HepG2 (cell line): ENCODE results near the gene HNRNPL. TPM values are rescaled to one million over a fixed set of nuclear protein-coding genes. Genes with fewer than 3 reads are reported as not detected.
A peak's percentile ranks its signal among the peaks of the same experiment; 100 is the strongest.

Experiments
- AKAP8 ChIP-seq: sonication (generic); formaldehyde crosslinking; IDR thresholded peaks from 2 replicates; pipeline ENCODE4 v1.5.1; 2020; ENCODE audit warnings: mild to moderate bottlenecking, missing genetic modification reagents
- CREB1 ChIP-seq, 2 experiments: fragments of 450-650 bp in 1 of 2; IDR thresholded peaks; 2 replicates each; pipeline ENCODE4 v1.6.1; 2016 to 2017; ENCODE audit warnings: control low read depth in 1 of 2, mild to moderate bottlenecking in 1 of 2, missing compliant biosample characterization in 1 of 2, missing genetic modification characterization in 1 of 2
- CREM ChIP-seq, 2 experiments: sonication (generic) in 1 of 2; formaldehyde crosslinking in 1 of 2; IDR thresholded peaks; 2 replicates each; pipeline versions ENCODE4 v1.4.0 to v1.6.1; 2016 to 2020; ENCODE audit warnings: antibody characterized with exemption in 1 of 2, mild to moderate bottlenecking in 1 of 2, missing genetic modification reagents in 1 of 2
- ELF1 ChIP-seq: sonication (generic); formaldehyde crosslinking; IDR thresholded peaks from 2 replicates; pipeline ENCODE4 v1.4.0; 2020; ENCODE audit warnings: missing genetic modification reagents
- EZH2 ChIP-seq: conservative IDR thresholded peaks from 2 replicates; pipeline ENCODE4 v1.6.1; 2012; ENCODE audit warnings: mild to moderate bottlenecking, low read depth, low read length, moderate library complexity
- GABPB1 ChIP-seq: IDR thresholded peaks from 2 replicates; pipeline ENCODE4 v1.6.1; 2016; ENCODE audit warnings: mild to moderate bottlenecking, missing genetic modification reagents, moderate library complexity, missing compliant biosample characterization
- KLF16 ChIP-seq, 2 experiments: sonication (generic) in 1 of 2; formaldehyde crosslinking in 1 of 2; IDR thresholded peaks; 2 replicates each; pipeline versions ENCODE4 v1.6.1 to v1.8.0; 2016 to 2023; ENCODE audit warnings: missing genetic modification reagents in 2 of 2, missing compliant biosample characterization in 1 of 2
- PHF5A ChIP-seq: IDR thresholded peaks from one replicate; pipeline ENCODE4 v1.6.1; 2018; ENCODE audit warnings: low read depth, missing genetic modification reagents; ENCODE audit not compliant: unreplicated experiment
- SALL1 ChIP-seq: sonication (generic); formaldehyde crosslinking; IDR thresholded peaks from 2 replicates; pipeline ENCODE4 v1.8.0; 2022; ENCODE audit warnings: mild to moderate bottlenecking, missing genetic modification reagents
- SP2 ChIP-seq: sonication (generic); formaldehyde crosslinking; IDR thresholded peaks from 2 replicates; pipeline ENCODE4 v1.5.1; 2020; ENCODE audit warnings: mild to moderate bottlenecking, missing genetic modification reagents
- ZBTB8A ChIP-seq: sonication (generic); formaldehyde crosslinking; IDR thresholded peaks from 2 replicates; pipeline ENCODE4 v1.4.0; 2020; ENCODE audit warnings: mild to moderate bottlenecking, low read depth, missing genetic modification reagents, borderline replicate concordance
- ZC3H4 ChIP-seq: sonication (generic); formaldehyde crosslinking; IDR thresholded peaks from 2 replicates; pipeline ENCODE4 v1.4.0; 2020; ENCODE audit warnings: missing genetic modification reagents, borderline replicate concordance
- ZNF230 ChIP-seq: sonication (generic); formaldehyde crosslinking; IDR thresholded peaks from 2 replicates; pipeline ENCODE4 v1.4.0; 2020; ENCODE audit warnings: mild to moderate bottlenecking, missing genetic modification reagents
- ZNF577 ChIP-seq: sonication (generic); formaldehyde crosslinking; IDR thresholded peaks from 2 replicates; pipeline ENCODE4 v1.4.0; 2020; ENCODE audit warnings: mild to moderate bottlenecking, low read depth, missing genetic modification reagents, borderline replicate concordance
- ZNF670 ChIP-seq: sonication (generic); formaldehyde crosslinking; IDR thresholded peaks from 2 replicates; pipeline ENCODE4 v1.8.0; 2022; ENCODE audit warnings: mild to moderate bottlenecking, missing genetic modification reagents, borderline replicate concordance
- ZNF772 ChIP-seq: sonication (generic); formaldehyde crosslinking; IDR thresholded peaks from 2 replicates; pipeline ENCODE4 v1.5.0; 2020; ENCODE audit warnings: mild to moderate bottlenecking, missing genetic modification reagents
- polyA plus RNA-seq, 8 experiments: library from polyadenylated mRNA; depleted of rRNA in 3 of 8; stranded (reverse) in 7 of 8; unstranded in 1 of 8; fragments of >200 nt; fragmentation: Illumina TruSeq in 4 of 8; extraction: Trizol in 4 of 8; gene quantifications; 2 replicates each; pipeline versions ENCODE4 v1.2.1 to v1.2.3, GENCODE V29; 2011 to 2016; ENCODE audit warnings: low read depth in 4 of 8, missing spikeins in 1 of 8, mixed read lengths in 1 of 8; ENCODE audit not compliant: insufficient read depth in 1 of 8
- total RNA-seq, 5 experiments: library from RNA; depleted of rRNA; stranded (reverse); fragments of >200 nt; fragmentation: Illumina TruSeq; extraction: Trizol; gene quantifications; 2 replicates each; pipeline ENCODE4 v1.2.3, GENCODE V29; 2016; ENCODE audit warnings: low read depth in 1 of 5
- TF ChIP-seq, protein P1 (sequence below): sonication (generic); formaldehyde crosslinking; IDR thresholded peaks from 2 replicates; pipeline ENCODE4 v1.5.0; 2020; ENCODE audit warnings: mild to moderate bottlenecking, missing genetic modification reagents, moderate library complexity
- TF ChIP-seq, protein P2 (sequence below): IDR thresholded peaks from 2 replicates; pipeline ENCODE4 v1.6.1; 2016; ENCODE audit warnings: low read depth, borderline replicate concordance
- TF ChIP-seq, protein P3 (sequence below): sonication (generic); formaldehyde crosslinking; IDR thresholded peaks from 2 replicates; pipeline ENCODE4 v1.5.1; 2020; ENCODE audit warnings: missing genetic modification reagents, mild to moderate bottlenecking, borderline replicate concordance
- TF ChIP-seq, protein P4 (sequence below): sonication (generic); formaldehyde crosslinking; IDR thresholded peaks from 2 replicates; pipeline ENCODE4 v1.4.0; 2020; ENCODE audit warnings: missing genetic modification reagents, low read depth, mild to moderate bottlenecking, borderline replicate concordance
- TF ChIP-seq, protein P5 (sequence below): sonication (generic); formaldehyde crosslinking; IDR thresholded peaks from 2 replicates; pipeline ENCODE4 v1.5.1; 2020; ENCODE audit warnings: mild to moderate bottlenecking, missing genetic modification reagents, moderate library complexity

Gene HNRNPL
- total and polyA plus RNA-seq, 2 of the 13 experiments (the other 11 are each of a cell fraction or from before 2014, with no cell fraction given): 156 to 278 TPM

DNA sequence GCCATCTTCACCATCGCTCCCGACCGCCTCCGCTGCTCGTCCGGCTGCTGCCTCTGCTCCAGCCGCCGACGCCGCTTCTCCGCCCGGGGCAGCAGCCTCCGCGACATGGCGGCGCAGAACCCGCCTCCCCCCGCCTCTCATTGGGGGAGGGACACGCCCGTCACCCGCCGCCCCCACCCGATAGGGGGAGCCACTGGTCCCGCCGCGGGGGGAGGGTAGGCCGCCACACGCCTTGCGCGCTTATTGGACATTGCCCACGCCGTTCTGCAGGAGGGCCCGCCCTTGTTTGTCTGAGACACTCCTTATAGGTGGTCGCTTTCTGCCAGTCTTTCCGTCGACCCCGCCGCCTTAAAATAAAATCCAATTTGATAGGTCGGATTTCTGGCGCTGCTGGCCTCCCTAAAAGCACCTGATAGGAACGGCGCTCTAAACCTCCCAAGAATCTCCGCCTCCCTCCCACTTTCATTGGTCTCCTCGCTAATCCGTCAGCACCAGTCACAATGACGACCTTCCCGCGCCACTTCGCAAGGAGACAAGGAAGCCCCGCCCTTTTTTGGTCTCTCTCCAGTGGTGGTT, at the start of gene HNRNPL (continued):
- TF ChIP-seq, protein P1, sequence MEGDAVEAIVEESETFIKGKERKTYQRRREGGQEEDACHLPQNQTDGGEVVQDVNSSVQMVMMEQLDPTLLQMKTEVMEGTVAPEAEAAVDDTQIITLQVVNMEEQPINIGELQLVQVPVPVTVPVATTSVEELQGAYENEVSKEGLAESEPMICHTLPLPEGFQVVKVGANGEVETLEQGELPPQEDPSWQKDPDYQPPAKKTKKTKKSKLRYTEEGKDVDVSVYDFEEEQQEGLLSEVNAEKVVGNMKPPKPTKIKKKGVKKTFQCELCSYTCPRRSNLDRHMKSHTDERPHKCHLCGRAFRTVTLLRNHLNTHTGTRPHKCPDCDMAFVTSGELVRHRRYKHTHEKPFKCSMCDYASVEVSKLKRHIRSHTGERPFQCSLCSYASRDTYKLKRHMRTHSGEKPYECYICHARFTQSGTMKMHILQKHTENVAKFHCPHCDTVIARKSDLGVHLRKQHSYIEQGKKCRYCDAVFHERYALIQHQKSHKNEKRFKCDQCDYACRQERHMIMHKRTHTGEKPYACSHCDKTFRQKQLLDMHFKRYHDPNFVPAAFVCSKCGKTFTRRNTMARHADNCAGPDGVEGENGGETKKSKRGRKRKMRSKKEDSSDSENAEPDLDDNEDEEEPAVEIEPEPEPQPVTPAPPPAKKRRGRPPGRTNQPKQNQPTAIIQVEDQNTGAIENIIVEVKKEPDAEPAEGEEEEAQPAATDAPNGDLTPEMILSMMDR (CRISPR knock-in tag): peak; percentile 69
- TF ChIP-seq, protein P2, sequence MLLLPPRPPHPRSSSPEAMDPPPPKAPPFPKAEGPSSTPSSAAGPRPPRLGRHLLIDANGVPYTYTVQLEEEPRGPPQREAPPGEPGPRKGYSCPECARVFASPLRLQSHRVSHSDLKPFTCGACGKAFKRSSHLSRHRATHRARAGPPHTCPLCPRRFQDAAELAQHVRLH: no peak
- TF ChIP-seq KLF16 (CRISPR knock-in tag; IDR thresholded peaks at IDR 0.05) (0 out of 4 replicates have a peak, but pooled peaks of 1 of the 2 experiments have one; percentile 20), EZH2 (no peak), SALL1 (CRISPR knock-in tag) (0 out of 2 replicates have a peak, but pooled peaks have one; percentile 9), ZNF772 (CRISPR knock-in tag) (0 out of 2 replicates have a peak, but pooled peaks have one; percentile 45), SP2 (peak; percentile 98), ZNF670 (CRISPR knock-in tag) (0 out of 2 replicates have a peak, but pooled peaks have one; percentile 49), GABPB1 (peak; percentile 82), CREM (IDR thresholded peaks at IDR 0.05) (peak; percentile 97), CREM (CRISPR knock-in tag; IDR thresholded peaks at IDR 0.05) (peak; percentile 47), ZBTB8A (CRISPR knock-in tag) (peak; percentile 96; the same call in 1 of the 2 replicates), CREB1 (IDR thresholded peaks at IDR 0.05) (peak; percentile 97), CREB1 (CRISPR knock-in tag; IDR thresholded peaks at IDR 0.05) (peak; percentile 98), ZNF230 (CRISPR knock-in tag) (no peak), AKAP8 (CRISPR knock-in tag) (peak; percentile 63; the same call in 1 of the 2 replicates), ZC3H4 (CRISPR knock-in tag) (no peak), PHF5A (CRISPR knock-in tag) (peak; percentile 83), ELF1 (peak; percentile 63), ZNF577 (CRISPR knock-in tag) (no peak)
- TF ChIP-seq, protein P3, sequence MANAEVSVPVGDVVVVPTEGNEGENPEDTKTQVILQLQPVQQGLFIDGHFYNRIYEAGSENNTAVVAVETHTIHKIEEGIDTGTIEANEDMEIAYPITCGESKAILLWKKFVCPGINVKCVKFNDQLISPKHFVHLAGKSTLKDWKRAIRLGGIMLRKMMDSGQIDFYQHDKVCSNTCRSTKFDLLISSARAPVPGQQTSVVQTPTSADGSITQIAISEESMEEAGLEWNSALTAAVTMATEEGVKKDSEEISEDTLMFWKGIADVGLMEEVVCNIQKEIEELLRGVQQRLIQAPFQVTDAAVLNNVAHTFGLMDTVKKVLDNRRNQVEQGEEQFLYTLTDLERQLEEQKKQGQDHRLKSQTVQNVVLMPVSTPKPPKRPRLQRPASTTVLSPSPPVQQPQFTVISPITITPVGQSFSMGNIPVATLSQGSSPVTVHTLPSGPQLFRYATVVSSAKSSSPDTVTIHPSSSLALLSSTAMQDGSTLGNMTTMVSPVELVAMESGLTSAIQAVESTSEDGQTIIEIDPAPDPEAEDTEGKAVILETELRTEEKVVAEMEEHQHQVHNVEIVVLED: peak; percentile 75
- TF ChIP-seq, protein P4, sequence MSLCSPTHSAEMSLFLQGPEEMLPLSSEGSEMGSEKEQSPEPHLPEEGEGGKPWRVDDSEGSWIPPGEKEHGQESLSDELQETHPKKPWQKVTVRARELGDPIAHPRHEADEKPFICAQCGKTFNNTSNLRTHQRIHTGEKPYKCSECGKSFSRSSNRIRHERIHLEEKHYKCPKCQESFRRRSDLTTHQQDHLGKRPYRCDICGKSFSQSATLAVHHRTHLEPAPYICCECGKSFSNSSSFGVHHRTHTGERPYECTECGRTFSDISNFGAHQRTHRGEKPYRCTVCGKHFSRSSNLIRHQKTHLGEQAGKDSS (CRISPR knock-in tag): no peak
- TF ChIP-seq, protein P5, sequence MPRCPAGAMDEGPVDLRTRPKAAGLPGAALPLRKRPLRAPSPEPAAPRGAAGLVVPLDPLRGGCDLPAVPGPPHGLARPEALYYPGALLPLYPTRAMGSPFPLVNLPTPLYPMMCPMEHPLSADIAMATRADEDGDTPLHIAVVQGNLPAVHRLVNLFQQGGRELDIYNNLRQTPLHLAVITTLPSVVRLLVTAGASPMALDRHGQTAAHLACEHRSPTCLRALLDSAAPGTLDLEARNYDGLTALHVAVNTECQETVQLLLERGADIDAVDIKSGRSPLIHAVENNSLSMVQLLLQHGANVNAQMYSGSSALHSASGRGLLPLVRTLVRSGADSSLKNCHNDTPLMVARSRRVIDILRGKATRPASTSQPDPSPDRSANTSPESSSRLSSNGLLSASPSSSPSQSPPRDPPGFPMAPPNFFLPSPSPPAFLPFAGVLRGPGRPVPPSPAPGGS (CRISPR knock-in tag): no peak; the same call in 1 of the 2 replicates
